Astrocyte (in vitro differentiated cells and primary cell): ENCODE measurements around the gene SERPINE3.

Experiments
- CTCF ChIP-seq: IDR thresholded peaks from 2 replicates; pipeline ENCODE4 v1.5.1; 2011; ENCODE audit warnings: low read depth, mild to moderate bottlenecking, inconsistent platforms, low read length, moderate library complexity; ENCODE audit not compliant: insufficient read depth
- EZH2 ChIP-seq: IDR thresholded peaks from 2 replicates; pipeline ENCODE4 v1.6.1; 2012; ENCODE audit warnings: mild to moderate bottlenecking, low read length, inconsistent platforms; ENCODE audit not compliant: insufficient read depth

GRCh38 chr13:51336746-51337145 lies 2.7 kb upstream of the SERPINE3 start:
- TF ChIP-seq CTCF (no peak), EZH2 (no peak)
